ENCODE data around the gene UNC45A. TPM values are rescaled to one million over a fixed set of nuclear protein-coding genes. Genes with fewer than 3 reads are reported as not detected.
A peak's percentile ranks its signal among the peaks of the same experiment; 100 is the strongest.

UNC45A gene
- total and polyA plus RNA-seq, 2 of the 4 experiments (the other 2 are of a cell fraction): 68.9 to 100 TPM

- Histone ChIP-seq H4K91ac (ENCODE audit: insufficient read depth, low read depth, low read length) (no peak overlapping the region; the same call in 1 of the 2 replicates), H3K9me1 (ENCODE audit: insufficient read depth, low read length) (no peaks in the 10 kb centered on the region), H3K4me1 (ENCODE audit: control insufficient read depth, insufficient read depth, low read length) (peaks cover 16% of the 10 kb centered on the region), H3K79me1 (ENCODE audit: low read depth in 1 of 2, low read length in 2 of 2) (peaks cover 9 to 16% of the 10 kb centered on the region in 2 experiments; a peak in 3 of 4 replicates), H3K14ac (replicated peaks; ENCODE audit: low read depth, low read length) (peak overlapping the region; percentile 72), H4K5ac (ENCODE audit: low read depth, low read length) (no peak overlapping the region), H2AK9ac (replicated peaks; ENCODE audit: low read depth, low read length, poor library complexity) (peak overlapping the region; percentile 84), H2BK120ac (ENCODE audit: low read depth, low read length) (peak overlapping the region; percentile 42; the same call in 1 of the 2 replicates), H4K20me1 (ENCODE audit: insufficient read depth, low read length) (no peaks in the 10 kb centered on the region), H3K18ac (ENCODE audit: low read depth, low read length) (no peak overlapping the region), H3K4me2 (ENCODE audit: low read depth, low read length) (no peak overlapping the region), H2BK5ac (ENCODE audit: low read depth, low read length, poor library complexity, severe bottlenecking) (no peak overlapping the region), H2BK15ac (ENCODE audit: low read depth, low read length) (no peak overlapping the region), H4K8ac (ENCODE audit: low read depth in 2 of 2, low read length in 2 of 2) (peak overlapping the region in 1 of 2 experiments; percentile 45; a peak in 1 of 4 replicates), H3K27ac (ENCODE audit: insufficient read depth, low read length) (peak overlapping the region; percentile 2; the same call in 1 of the 2 replicates), H2BK20ac (ENCODE audit: low read depth, low read length) (no peak overlapping the region), H3K27me3 (ENCODE audit: control insufficient read depth, insufficient read depth, low read length) (no peaks in the 10 kb centered on the region), H3K4ac (ENCODE audit: low read depth, low read length) (peak overlapping the region; percentile 82), H3K4me3 (ENCODE audit: insufficient read depth, low read depth, low read length) (no peak overlapping the region), H3K9ac (ENCODE audit: low read depth, low read length) (no peak overlapping the region), H2AK5ac (ENCODE audit: low read depth, low read length) (peak overlapping the region; percentile 91), H3K23ac (ENCODE audit: low read depth, low read length) (no peak overlapping the region), H2AFZ (replicated peaks; ENCODE audit: low read length, poor library complexity) (peak overlapping the region; percentile 71), H3K9me3 (ENCODE audit: control insufficient read depth, insufficient read depth, low read length) (no peaks in the 10 kb centered on the region), H3K56ac (ENCODE audit: extremely low read depth, insufficient read depth, low read length) (no peak overlapping the region), H3K36me3 (ENCODE audit: control insufficient read depth, insufficient read depth, low read length) (peaks cover 15% of the 10 kb centered on the region; the same call in 1 of the 2 replicates)
- CTCF ChIA-PET: interaction anchor here (0.5 to 2.7 kb wide), 17 partner anchors 13 to 566 kb away, joined by 3 to 13 read pairs (median 3); partner anchors contain the start of genes BLM and MAN2A2
- POLR2A ChIA-PET (ENCODE audit: unreplicated experiment): no interaction called here
- WGBS, 2 experiments (ENCODE audit: extremely low coverage in 2 of 2, insufficient read length in 1 of 2): 94% methylated on average over 9 of the region's 23 CpGs; no CpG with 5 or more reads in 1 of the 2 experiments
- intact Hi-C loops (cut with micrococcal nuclease): loop anchor here (1.0 to 5.0 kb wide), 5 partner anchors 168 to 565 kb away; partner anchors contain the start of gene BLM
- ATAC-seq (ENCODE audit: low read depth) (peak; percentile 69), DNase-seq (peak; percentile 51)
- TF ChIP-seq USF2 (IDR thresholded peaks at IDR 0.05; ENCODE audit: low read depth, low read length) (no peak), BHLHE40 (IDR thresholded peaks at IDR 0.05; ENCODE audit: low read depth, low read length) (no peak), RCOR1 (IDR thresholded peaks at IDR 0.05; ENCODE audit: insufficient replicate concordance, low read length) (no peak), MXI1 (IDR thresholded peaks at IDR 0.05; ENCODE audit: borderline replicate concordance, low read depth, low read length) (no peak), MAZ (IDR thresholded peaks at IDR 0.05; ENCODE audit: borderline replicate concordance, low read depth, low read length) (peak; percentile 35; the same call in 1 of the 2 replicates), FOS (IDR thresholded peaks at IDR 0.05; ENCODE audit: low read depth, low read length) (no peak), SMC3 (IDR thresholded peaks at IDR 0.05; ENCODE audit: low read depth, low read length) (peak; percentile 96), RFX5 (IDR thresholded peaks at IDR 0.05; ENCODE audit: low read depth, low read length) (no peak), CHD1 (IDR thresholded peaks at IDR 0.05; ENCODE audit: low read depth, low read length) (no peak), NFE2L2 (IDR thresholded peaks at IDR 0.05; ENCODE audit: low read depth, low read length) (no peak), POLR2A (IDR thresholded peaks at IDR 0.05; ENCODE audit: low read depth, low read length) (no peak), CEBPB (IDR thresholded peaks at IDR 0.05; ENCODE audit: low read depth, low read length) (no peak), RAD21 (IDR thresholded peaks at IDR 0.05; ENCODE audit: low read length) (peak; percentile 98)
- TF ChIP-seq, protein P1, sequence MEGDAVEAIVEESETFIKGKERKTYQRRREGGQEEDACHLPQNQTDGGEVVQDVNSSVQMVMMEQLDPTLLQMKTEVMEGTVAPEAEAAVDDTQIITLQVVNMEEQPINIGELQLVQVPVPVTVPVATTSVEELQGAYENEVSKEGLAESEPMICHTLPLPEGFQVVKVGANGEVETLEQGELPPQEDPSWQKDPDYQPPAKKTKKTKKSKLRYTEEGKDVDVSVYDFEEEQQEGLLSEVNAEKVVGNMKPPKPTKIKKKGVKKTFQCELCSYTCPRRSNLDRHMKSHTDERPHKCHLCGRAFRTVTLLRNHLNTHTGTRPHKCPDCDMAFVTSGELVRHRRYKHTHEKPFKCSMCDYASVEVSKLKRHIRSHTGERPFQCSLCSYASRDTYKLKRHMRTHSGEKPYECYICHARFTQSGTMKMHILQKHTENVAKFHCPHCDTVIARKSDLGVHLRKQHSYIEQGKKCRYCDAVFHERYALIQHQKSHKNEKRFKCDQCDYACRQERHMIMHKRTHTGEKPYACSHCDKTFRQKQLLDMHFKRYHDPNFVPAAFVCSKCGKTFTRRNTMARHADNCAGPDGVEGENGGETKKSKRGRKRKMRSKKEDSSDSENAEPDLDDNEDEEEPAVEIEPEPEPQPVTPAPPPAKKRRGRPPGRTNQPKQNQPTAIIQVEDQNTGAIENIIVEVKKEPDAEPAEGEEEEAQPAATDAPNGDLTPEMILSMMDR (conservative IDR thresholded peaks at IDR 0.05; ENCODE audit: low read depth, low read length): peak; percentile 97
- dilution Hi-C loops (cut with HindIII; ENCODE audit: low sequenced_read_pairs, unreplicated experiment): no loop called here
- in situ Hi-C loops (cut with MboI; ENCODE audit: low sequenced_read_pairs): loop anchor here (5.0 to 25.0 kb wide), 3 partner anchors 243 to 573 kb away; no protein-coding TSS in a partner anchor
- BruUV-seq (replicated peaks): no TSS peak
These were observed 49.4 kb upstream of the UNC45A start for GRCh38 chr15:90885432-90886290.

Data from IMR-90 (cell line).